WERI-Rb-1 (cell line): ENCODE results near the gene CRACDL.

Source experiments
- DNase-seq: peaks from one replicate; pipeline ENCODE4 v3.0.0-alpha.2; 2020
- H3K27ac ChIP-seq: fragments of 250-450 bp; sonication (Bioruptor Pico); 2 replicates; pipeline ENCODE4 v1.5.1; 2020; ENCODE audit warnings: mild to moderate bottlenecking, moderate library complexity
- H3K27me3 ChIP-seq: fragments of 250-450 bp; sonication (Bioruptor Pico); 2 replicates; pipeline ENCODE4 v1.5.1; 2021; ENCODE audit warnings: mild to moderate bottlenecking, low read depth, moderate library complexity; ENCODE audit not compliant: insufficient read depth, severe bottlenecking
- H3K36me3 ChIP-seq: fragments of 250-450 bp; sonication (Bioruptor Pico); 2 replicates; pipeline ENCODE4 v1.5.1; 2020; ENCODE audit warnings: mild to moderate bottlenecking, moderate library complexity
- H3K4me3 ChIP-seq: 2 replicates; pipeline ENCODE4 v1.5.1; 2011; ENCODE audit warnings: low read depth, mild to moderate bottlenecking, control low read depth, low read length
- H3K9me3 ChIP-seq: fragments of 250-450 bp; sonication (Bioruptor Pico); 2 replicates; pipeline ENCODE4 v1.5.1; 2021; ENCODE audit warnings: mild to moderate bottlenecking, moderate library complexity; ENCODE audit not compliant: severe bottlenecking
- CTCF ChIP-seq: IDR thresholded peaks from 2 replicates; pipeline ENCODE4 v1.5.1; 2011; ENCODE audit warnings: low read depth, mild to moderate bottlenecking, control low read depth, inconsistent platforms, low read length

CRACDL gene

GRCh38 chr2:98935777-98936352, at the start of gene CRACDL:
Gene CRACDL (minus strand): TSS chr2:98936225. CDS start chr2:98846800, 89,425 bp downstream.
- Histone ChIP-seq H3K9me3 (no peaks in the 10 kb centered on the region), H3K36me3 (no peaks in the 10 kb centered on the region), H3K4me3 (peak within 1 kb of the TSS; percentile 43), H3K27me3 (no peaks in the 10 kb centered on the region), H3K27ac (no peak within 1 kb of the TSS; the same call in 1 of the 2 replicates)
- TF ChIP-seq CTCF, result no peak
- DNase-seq, result peak; percentile 23

- Histone ChIP-seq H3K36me3 (no peaks in the 10 kb centered on the region), H3K27ac (no peak overlapping the region), H3K4me3 (no peak overlapping the region), H3K9me3 (peaks cover 22% of the 10 kb centered on the region), H3K27me3 (no peaks in the 10 kb centered on the region)
- TF ChIP-seq CTCF, result no peak
- DNase-seq, result no peak
Measured at GRCh38 chr2:98975611-98976010, 39.6 kb upstream of the CRACDL start.

- no peak overlapping the region for H3K4me3 ChIP-seq
- H3K36me3 ChIP-seq, result no peaks in the 10 kb centered on the region
- H3K27ac ChIP-seq, result no peak overlapping the region
- H3K9me3 ChIP-seq, result peaks cover 19% of the 10 kb centered on the region
- DNase-seq, result no peak
- H3K27me3 ChIP-seq, result no peaks in the 10 kb centered on the region
- no peak for TF ChIP-seq CTCF
Measured at GRCh38 chr2:98972582-98973167, 36.6 kb upstream of the CRACDL start.

- Histone ChIP-seq H3K27me3 (no peaks in the 10 kb centered on the region), H3K27ac (no peak overlapping the region), H3K9me3 (peaks cover 2% of the 10 kb centered on the region), H3K36me3 (no peaks in the 10 kb centered on the region), H3K4me3 (no peak overlapping the region)
- TF ChIP-seq CTCF, result no peak
- DNase-seq, result no peak
Measured at GRCh38 chr2:98959810-98960507, 23.9 kb upstream of the CRACDL start.

GRCh38 chr2:98952966-98953365, 16.9 kb upstream of the CRACDL start:
- no peak for TF ChIP-seq CTCF
- Histone ChIP-seq H3K27ac (no peak overlapping the region), H3K27me3 (no peaks in the 10 kb centered on the region), H3K9me3 (no peaks in the 10 kb centered on the region), H3K36me3 (no peaks in the 10 kb centered on the region), H3K4me3 (no peak overlapping the region)
- DNase-seq, result no peak
